Stimulated activated naive CD4-positive, alpha-beta T cell treated with Interleukin-2 at 50 U/mL for 16 hours (primary cell): ENCODE results near the gene PARP2.

Experiments used
- DNase-seq: peaks from one replicate; lab custom pipeline; 2025; lab: John Stamatoyannopoulos, UW

Gene PARP2

DNA sequence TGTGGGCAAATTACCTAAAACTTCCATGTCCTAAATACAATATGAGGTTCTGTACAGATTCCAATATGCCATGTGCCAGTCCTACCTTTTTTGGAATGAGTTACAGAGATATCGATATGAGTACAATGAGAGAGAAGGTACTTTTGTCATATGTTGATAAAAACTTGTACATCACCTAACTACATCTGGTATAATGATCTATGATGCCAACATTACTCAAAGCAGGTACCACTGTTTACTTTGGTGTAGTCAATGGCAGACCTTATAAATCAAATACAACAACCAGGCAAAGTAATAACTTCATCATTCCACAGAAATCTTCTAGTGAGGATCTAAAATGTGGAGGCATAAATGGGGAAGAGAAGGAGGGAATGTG lies 57.1 kb downstream of the PARP2 start:
- no peak for DNase-seq

GRCh38 chr14:20400965-20401593 lies 57.6 kb downstream of the PARP2 start:
- DNase-seq: no peak

DNA sequence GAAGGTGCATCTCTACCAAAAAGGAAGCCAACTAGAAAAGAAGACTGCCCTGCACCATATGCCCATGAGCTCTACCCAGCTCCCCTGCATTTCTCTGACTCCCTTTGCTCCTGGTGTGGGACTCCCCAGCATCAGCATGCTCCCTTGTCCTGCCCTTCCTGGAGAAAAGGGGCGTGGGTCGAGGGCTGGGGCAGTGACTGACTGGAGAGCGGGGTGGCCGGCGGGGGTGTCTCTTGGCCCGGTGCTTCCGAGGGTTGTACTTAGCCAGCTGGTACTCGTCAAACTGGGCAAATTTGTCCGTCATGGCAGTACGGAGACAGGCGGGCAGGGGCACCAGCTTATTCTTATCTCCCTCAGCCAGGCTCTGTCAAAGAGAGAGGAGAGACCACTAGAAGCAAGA lies 60.1 kb downstream of the PARP2 start:
- DNase-seq: no peak
